ENCODE measurements around the gene GSG1L2. TPM values are rescaled to one million over a fixed set of nuclear protein-coding genes. Genes with fewer than 3 reads are reported as not detected.

GSG1L2 gene
- total and polyA plus RNA-seq, 2 of the 4 experiments (the other 2 are of a cell fraction) = not detected

GRCh38 chr17:9824094-9824493 is 2.2 kb upstream of the GSG1L2 start:
- Histone ChIP-seq H2AFZ (replicated peaks; ENCODE audit: low read length, poor library complexity) (no peak overlapping the region), H3K4me3 (ENCODE audit: insufficient read depth, low read depth, low read length) (no peak overlapping the region), H3K9ac (ENCODE audit: low read depth, low read length) (no peak overlapping the region), H3K23ac (ENCODE audit: low read depth, low read length) (no peak overlapping the region), H2BK15ac (ENCODE audit: low read depth, low read length) (no peak overlapping the region), H3K18ac (ENCODE audit: low read depth, low read length) (no peak overlapping the region), H3K14ac (replicated peaks; ENCODE audit: low read depth, low read length) (no peak overlapping the region), H3K79me1 (ENCODE audit: low read depth in 1 of 2, low read length in 2 of 2) (no peaks in the 10 kb centered on the region), H3K56ac (ENCODE audit: extremely low read depth, insufficient read depth, low read length) (no peak overlapping the region), H4K20me1 (ENCODE audit: insufficient read depth, low read length) (no peaks in the 10 kb centered on the region), H3K4me1 (ENCODE audit: control insufficient read depth, insufficient read depth, low read length) (no peaks in the 10 kb centered on the region; the same call in 1 of the 2 replicates), H4K8ac (ENCODE audit: low read depth in 2 of 2, low read length in 2 of 2) (no peak overlapping the region), H2BK120ac (ENCODE audit: low read depth, low read length) (no peak overlapping the region), H3K27me3 (ENCODE audit: control insufficient read depth, insufficient read depth, low read length) (no peaks in the 10 kb centered on the region), H3K27ac (ENCODE audit: insufficient read depth, low read length) (no peak overlapping the region), H3K4me2 (ENCODE audit: low read depth, low read length) (no peak overlapping the region), H2AK9ac (replicated peaks; ENCODE audit: low read depth, low read length, poor library complexity) (no peak overlapping the region), H3K36me3 (ENCODE audit: control insufficient read depth, insufficient read depth, low read length) (no peaks in the 10 kb centered on the region), H4K5ac (ENCODE audit: low read depth, low read length) (no peak overlapping the region), H3K4ac (ENCODE audit: low read depth, low read length) (no peak overlapping the region), H4K91ac (ENCODE audit: insufficient read depth, low read depth, low read length) (no peak overlapping the region), H3K9me1 (ENCODE audit: insufficient read depth, low read length) (no peaks in the 10 kb centered on the region), H3K9me3 (ENCODE audit: control insufficient read depth, insufficient read depth, low read length) (no peaks in the 10 kb centered on the region), H2BK20ac (ENCODE audit: low read depth, low read length) (no peak overlapping the region), H2BK5ac (ENCODE audit: low read depth, low read length, poor library complexity, severe bottlenecking) (no peak overlapping the region), H2AK5ac (ENCODE audit: low read depth, low read length) (no peak overlapping the region)
- in situ Hi-C loops (cut with MboI; ENCODE audit: low sequenced_read_pairs) = no loop called here
- dilution Hi-C loops (cut with HindIII; ENCODE audit: low sequenced_read_pairs, unreplicated experiment) = no loop called here
- ChIA-PET CTCF (no interaction called here), POLR2A (ENCODE audit: unreplicated experiment) (no interaction called here)
- no CpG with 5 or more reads among the region's 4 CpGs for WGBS, 2 experiments (ENCODE audit: extremely low coverage in 2 of 2, insufficient read length in 1 of 2)
- no peak for ATAC-seq (ENCODE audit: low read depth)
- intact Hi-C loops (cut with micrococcal nuclease) = no loop called here
- no peak for TF ChIP-seq FOS (IDR thresholded peaks at IDR 0.05; ENCODE audit: low read depth, low read length)
- no peak for TF ChIP-seq MXI1 (IDR thresholded peaks at IDR 0.05; ENCODE audit: borderline replicate concordance, low read depth, low read length)
- TF ChIP-seq CTCF (conservative IDR thresholded peaks at IDR 0.05; ENCODE audit: low read depth, low read length) = no peak
- no TSS peak for BruUV-seq (replicated peaks)
- no peak for DNase-seq

Data from IMR-90 (cell line).